H1 (cell line): ENCODE measurements around the gene KLK4. TPM values are rescaled to one million over a fixed set of nuclear protein-coding genes. Genes with fewer than 3 reads are reported as not detected.

ENCODE experiments used
- CTCF ChIA-PET: fragments of 300-600 bp; sonication (Branson Sonifier 250); formaldehyde crosslinking; loops from one replicate; lab custom pipeline; 2021; ENCODE audit not compliant: partially characterized antibody; lab: Charles Lee
- POLR2A ChIA-PET: fragments of 300-600 bp; sonication (Branson Sonifier 250); formaldehyde crosslinking; loops from one replicate; lab custom pipeline; 2021; ENCODE audit warnings: inconsistent platforms; ENCODE audit not compliant: partially characterized antibody; lab: Charles Lee
- DNase-seq, 2 experiments: peaks; one replicate each; pipeline versions ENCODE4 v3.0.0 to v3.0.0-alpha.2; 2010 to 2022; ENCODE audit warnings: low spot score in 2 of 2, low read depth in 1 of 2, mixed read lengths in 1 of 2
- FAIRE-seq: peaks from 2 replicates; lab custom pipeline; 2011; peaks lifted over from hg19 to GRCh38; lab: Jason Lieb, UNC
- H2AFZ ChIP-seq: 2 replicates; pipeline ENCODE4 v1.8.1; 2012; ENCODE audit warnings: low read length, inconsistent platforms
- H2AK5ac ChIP-seq: 2 replicates; pipeline ENCODE4 v1.6.1; 2013; ENCODE audit warnings: low read depth, low read length
- H2BK120ac ChIP-seq: replicated peaks from 2 replicates; pipeline ENCODE3; 2013; ENCODE audit warnings: low read depth, low read length, inconsistent platforms
- H2BK12ac ChIP-seq: 2 replicates; pipeline ENCODE4 v1.6.1; 2013; ENCODE audit warnings: low read depth, low read length
- H2BK15ac ChIP-seq: 2 replicates; pipeline ENCODE4 v1.6.1; 2013; ENCODE audit warnings: low read length
- H2BK20ac ChIP-seq: 2 replicates; pipeline ENCODE4 v1.6.1; 2013; ENCODE audit warnings: low read length
- H2BK5ac ChIP-seq: 2 replicates; pipeline ENCODE4 v1.6.1; 2013; ENCODE audit warnings: low read depth, low read length
- H3K14ac ChIP-seq: 2 replicates; pipeline ENCODE4 v1.6.1; 2013; ENCODE audit warnings: inconsistent platforms; ENCODE audit not compliant: insufficient read length
- H3K18ac ChIP-seq: 2 replicates; pipeline ENCODE4 v1.6.1; 2013; ENCODE audit warnings: low read length; ENCODE audit errors: extremely low read depth
- H3K23ac ChIP-seq: 2 replicates; pipeline ENCODE4 v1.6.1; 2013; ENCODE audit warnings: inconsistent platforms; ENCODE audit not compliant: insufficient read length
- H3K23me2 ChIP-seq: 2 replicates; pipeline ENCODE4 v1.6.1; 2013; ENCODE audit warnings: low read depth, low read length
- H3K27ac ChIP-seq: 2 replicates; pipeline ENCODE4 v1.6.1; 2011; ENCODE audit warnings: low read depth, low read length, inconsistent platforms
- H3K27me3 ChIP-seq, 4 experiments: replicated peaks in 1 of 4; 1 replicate in 1 of 4; 2 replicates in 3 of 4; pipeline versions ENCODE4 v1.6.1 to v1.8.1; 2011 to 2013; ENCODE audit warnings: low read length in 3 of 4, mild to moderate bottlenecking in 3 of 4, inconsistent platforms in 2 of 4, mixed read lengths in 2 of 4, moderate library complexity in 1 of 4; ENCODE audit not compliant: control insufficient read depth in 3 of 4, insufficient read depth in 3 of 4; ENCODE audit errors: extremely low read depth in 1 of 4
- H3K36me3 ChIP-seq, 4 experiments: 2 replicates each; pipeline versions ENCODE4 v1.6.1 to v1.8.1; 2011 to 2013; ENCODE audit warnings: mild to moderate bottlenecking in 4 of 4, low read length in 3 of 4, moderate library complexity in 2 of 4, control low read depth in 1 of 4, inconsistent platforms in 1 of 4; ENCODE audit not compliant: insufficient read depth in 4 of 4, control insufficient read depth in 2 of 4
- H3K4ac ChIP-seq: replicated peaks from 2 replicates; pipeline ENCODE3; 2013; ENCODE audit warnings: low read length, low read depth, mixed read lengths, inconsistent platforms; ENCODE audit not compliant: insufficient read length
- H3K4me1 ChIP-seq, 4 experiments: replicated peaks in 1 of 4; 1 replicate in 1 of 4; 2 replicates in 3 of 4; pipeline versions ENCODE4 v1.6.1 to v1.8.1; 2011 to 2013; ENCODE audit warnings: low read length in 3 of 4, inconsistent platforms in 2 of 4, mixed read lengths in 1 of 4; ENCODE audit not compliant: insufficient read depth in 4 of 4, control insufficient read depth in 3 of 4
- H3K4me2 ChIP-seq, 2 experiments: 2 replicates each; pipeline versions ENCODE4 v1.6.1 to v1.8.1; 2011 to 2013; ENCODE audit warnings: low read depth in 2 of 2, low read length in 2 of 2, control low read depth in 1 of 2, inconsistent platforms in 1 of 2, mild to moderate bottlenecking in 1 of 2; ENCODE audit not compliant: insufficient read depth in 1 of 2
- H3K4me3 ChIP-seq, 4 experiments: fragments of 200-600, 300-600 bp in 1 of 4; sonication (generic), shearing (Covaris generic), sonication (Bioruptor Twin) in 1 of 4; 2 replicates each; pipeline versions ENCODE4 v1.5.1 to v1.8.1; 2011 to 2016; ENCODE audit warnings: low read length in 4 of 4, low read depth in 3 of 4, control low read depth in 2 of 4, inconsistent platforms in 2 of 4, mild to moderate bottlenecking in 2 of 4, mixed read lengths in 1 of 4, moderate library complexity in 1 of 4; ENCODE audit not compliant: insufficient read depth in 2 of 4; ENCODE audit errors: extremely low read depth in 1 of 4
- H3K56ac ChIP-seq: replicated peaks from 2 replicates; pipeline ENCODE3; 2013; ENCODE audit warnings: low read depth, mild to moderate bottlenecking, mixed read lengths, low read length, inconsistent platforms; ENCODE audit not compliant: insufficient read length
- H3K79me1 ChIP-seq: 2 replicates; pipeline ENCODE4 v1.6.1; 2013; ENCODE audit warnings: low read depth, low read length, control low read depth
- H3K79me2 ChIP-seq, 2 experiments: 2 replicates each; pipeline versions ENCODE4 v1.6.1 to v1.8.1; 2012 to 2013; ENCODE audit warnings: low read length in 2 of 2, mild to moderate bottlenecking in 2 of 2, inconsistent platforms in 1 of 2; ENCODE audit not compliant: insufficient read depth in 2 of 2, control insufficient read depth in 1 of 2
- H3K9ac ChIP-seq, 4 experiments: replicated peaks in 1 of 4; 1 replicate in 1 of 4; 2 replicates in 3 of 4; pipeline versions ENCODE4 v1.6.1 to v1.8.1; 2011 to 2013; ENCODE audit warnings: low read depth in 3 of 4, low read length in 3 of 4, control low read depth in 2 of 4, mild to moderate bottlenecking in 2 of 4, moderate library complexity in 2 of 4, inconsistent platforms in 1 of 4; ENCODE audit errors: extremely low read depth in 1 of 4
- H3K9me3 ChIP-seq, 2 experiments: 2 replicates each; pipeline versions ENCODE4 v1.6.1 to v1.8.1; 2012 to 2013; ENCODE audit warnings: mild to moderate bottlenecking in 2 of 2, moderate library complexity in 2 of 2, control low read depth in 1 of 2, inconsistent platforms in 1 of 2, low read depth in 1 of 2, low read length in 1 of 2, mixed read lengths in 1 of 2; ENCODE audit not compliant: insufficient read depth in 2 of 2
- H4K20me1 ChIP-seq, 2 experiments: replicated peaks in 1 of 2; 2 replicates each; pipeline versions ENCODE3 to v1.8.1; 2011 to 2013; ENCODE audit warnings: inconsistent platforms in 2 of 2, low read length in 2 of 2, mild to moderate bottlenecking in 1 of 2; ENCODE audit not compliant: insufficient read depth in 2 of 2, control insufficient read depth in 1 of 2
- H4K5ac ChIP-seq: 2 replicates; pipeline ENCODE4 v1.6.1; 2013; ENCODE audit warnings: low read length, low read depth, mixed read lengths, inconsistent platforms; ENCODE audit not compliant: insufficient read length
- H4K8ac ChIP-seq: 2 replicates; pipeline ENCODE4 v1.8.0; 2013; ENCODE audit warnings: mild to moderate bottlenecking, moderate library complexity, low read length, inconsistent platforms; ENCODE audit not compliant: insufficient read depth; ENCODE audit errors: extremely low read depth
- H4K91ac ChIP-seq: replicated peaks from 2 replicates; pipeline ENCODE3; 2013; ENCODE audit warnings: low read length, mixed read lengths, inconsistent platforms; ENCODE audit not compliant: insufficient read length
- ASH2L ChIP-seq: fragments of 200-600, 300-600 bp; sonication (generic); IDR thresholded peaks from one replicate; pipeline ENCODE4 v1.7.1; 2017; ENCODE audit warnings: low read length
- BACH1 ChIP-seq: IDR thresholded peaks from 2 replicates; pipeline ENCODE4 v1.6.1; 2012; ENCODE audit warnings: low read length, improper control_type of control experiment
- BRCA1 ChIP-seq: IDR thresholded peaks from 2 replicates; pipeline ENCODE4 v1.6.1; 2012; ENCODE audit warnings: low read depth, low read length, improper control_type of control experiment
- CTBP2 ChIP-seq: IDR thresholded peaks from 2 replicates; pipeline ENCODE4 v1.7.0; 2011; ENCODE audit warnings: borderline replicate concordance, mild to moderate bottlenecking, moderate library complexity, mixed read lengths, low read length; ENCODE audit not compliant: insufficient read depth, insufficient read length
- PHF8 ChIP-seq: fragments of 200-600 bp; sonication (generic); conservative IDR thresholded peaks from 2 replicates; pipeline ENCODE4 v1.7.1; 2012; ENCODE audit warnings: low read depth, mild to moderate bottlenecking, inconsistent platforms, low read length, moderate library complexity
- POLR2A ChIP-seq, 2 experiments: IDR thresholded peaks; 1 replicate in 1 of 2; 2 replicates in 1 of 2; pipeline ENCODE4 v1.6.1; 2011; ENCODE audit warnings: low read depth in 2 of 2, low read length in 2 of 2, mild to moderate bottlenecking in 2 of 2; ENCODE audit errors: control extremely low read depth in 1 of 2
- POLR2AphosphoS5 ChIP-seq: IDR thresholded peaks from 2 replicates; pipeline ENCODE4 v1.6.1; 2011; ENCODE audit warnings: low read depth, low read length
- RBBP5 ChIP-seq: IDR thresholded peaks from 2 replicates; pipeline ENCODE4 v1.7.1; 2012; ENCODE audit warnings: low read depth, mild to moderate bottlenecking, inconsistent platforms, low read length, moderate library complexity, borderline replicate concordance
- RNF2 ChIP-seq: fragments of 200-900, 300-1000 bp; sonication (generic); IDR thresholded peaks from 2 replicates; pipeline ENCODE4 v1.7.1; 2016; ENCODE audit warnings: borderline replicate concordance, low read depth, mild to moderate bottlenecking, antibody characterized with exemption, low read length; ENCODE audit not compliant: poor library complexity, severe bottlenecking; ENCODE audit errors: missing control alignments
- SIRT6 ChIP-seq: IDR thresholded peaks from one replicate; pipeline ENCODE4 v1.7.1; 2012; ENCODE audit warnings: low read length, inconsistent platforms
- WGBS, 2 experiments: shearing (Covaris generic) in 1 of 2; methylation state at CpG; one replicate each; pipeline versions ENCODE4 v1.1.6 to v1.1.7; 2013 to 2015; ENCODE audit warnings: low lambda C conversion rate in 2 of 2, mixed read lengths in 2 of 2, inconsistent platforms in 1 of 2, low coverage in 1 of 2, missing lambda C conversion rate in 1 of 2; ENCODE audit not compliant: insufficient replicate concordance in 2 of 2, insufficient coverage in 1 of 2, insufficient read length in 1 of 2; ENCODE audit errors: extremely low coverage in 1 of 2, missing lambda C conversion rate in 1 of 2; 5-methylcytosine and 5-hydroxymethylcytosine counted together
- polyA plus RNA-seq, 7 experiments: library from polyadenylated mRNA; depleted of rRNA in 3 of 7; stranded (reverse) in 5 of 7; unstranded in 2 of 7; fragments of >200 nt in 5 of 7; fragments of 200-250 nt in 2 of 7; gene quantifications; 1 replicate in 5 of 7; 2 replicates in 1 of 7; 4 replicates in 1 of 7; pipeline versions ENCODE4 v1.2.1 to v1.2.3, GENCODE V29; 2011 to 2013; ENCODE audit warnings: missing spikeins in 2 of 7, mixed read lengths in 2 of 7
- total RNA-seq: library from RNA; stranded (reverse); fragmentation: NEBNext Ultra II Directional; extraction: Animal tissue kit (Norgen Biotek cat#: 25700); gene quantifications from 2 replicates; pipeline ENCODE4 v1.2.1, GENCODE V29; 2021
- TF ChIP-seq, protein P1 (sequence below), 3 experiments: IDR thresholded peaks; 1 replicate in 2 of 3; 2 replicates in 1 of 3; pipeline versions ENCODE4 v1.5.1 to v1.6.1; 2011; ENCODE audit warnings: low read length in 3 of 3, mild to moderate bottlenecking in 3 of 3, inconsistent platforms in 2 of 3, low read depth in 1 of 3, moderate library complexity in 1 of 3; ENCODE audit not compliant: insufficient read depth in 1 of 3; ENCODE audit errors: control extremely low read depth in 1 of 3

The KLK4 gene
- total and polyA plus RNA-seq, 2 of the 8 experiments (the other 6 are each of a cell fraction or from before 2014, with no cell fraction given): 0.44 TPM; not detected in 1

DNA sequence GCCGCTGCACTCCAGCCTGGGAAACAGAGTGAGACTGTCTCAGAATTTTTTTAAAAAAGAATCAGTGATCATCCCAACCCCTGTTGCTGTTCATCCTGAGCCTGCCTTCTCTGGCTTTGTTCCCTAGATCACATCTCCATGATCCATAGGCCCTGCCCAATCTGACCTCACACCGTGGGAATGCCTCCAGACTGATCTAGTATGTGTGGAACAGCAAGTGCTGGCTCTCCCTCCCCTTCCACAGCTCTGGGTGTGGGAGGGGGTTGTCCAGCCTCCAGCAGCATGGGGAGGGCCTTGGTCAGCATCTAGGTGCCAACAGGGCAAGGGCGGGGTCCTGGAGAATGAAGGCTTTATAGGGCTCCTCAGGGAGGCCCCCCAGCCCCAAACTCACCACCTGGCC, 38.1 kb downstream of the KLK4 start, which contains the start of gene KLK2:
TSS of gene KLK2 (plus strand) at position 384 of the 400 bp plus-strand sequence. CDS start 35 bp downstream, outside the sequence.
- H2BK5ac ChIP-seq: no peak within 1 kb of the TSS
- no peak within 1 kb of the TSS for H3K4ac ChIP-seq
- H3K23ac ChIP-seq: no peak within 1 kb of the TSS
- no peak within 1 kb of the TSS for H4K5ac ChIP-seq
- no peak within 1 kb of the TSS for H2BK120ac ChIP-seq
- H3K4me2 ChIP-seq: no peak within 1 kb of the TSS
- no peak within 1 kb of the TSS for H3K14ac ChIP-seq
- ChIA-PET CTCF (interaction anchor here (0.8 to 1.5 kb wide), 3 partner anchors 22 to 49 kb away, joined by 3 to 5 read pairs (median 3); no protein-coding TSS in a partner anchor), POLR2A (interaction anchor here (1.1 to 3.6 kb wide), 3 partner anchors 52 to 77 kb away, joined by 3 to 16 read pairs (median 4); no protein-coding TSS in a partner anchor)
- H3K79me1 ChIP-seq: no peaks in the 10 kb centered on the region
- no peaks in the 10 kb centered on the region; a peak in 1 of 4 replicates for H3K9me3 ChIP-seq
- no peaks in the 10 kb centered on the region for H3K79me2 ChIP-seq
- no peak within 1 kb of the TSS for H2AK5ac ChIP-seq
- peaks cover 0 to 12% (median 3%) of the 10 kb centered on the region in 4 experiments; a peak in 3 of 7 replicates for H3K4me1 ChIP-seq
- FAIRE-seq (no peak), DNase-seq (no peak)
- H3K27me3 ChIP-seq: peaks cover 0 to 3% (median 1%) of the 10 kb centered on the region in 4 experiments; a peak in 4 of 7 replicates
- no peak within 1 kb of the TSS for H2BK15ac ChIP-seq
- 97% methylated on average over 2 of the region's 3 CpGs; no CpG with 5 or more reads in 1 of the 2 experiments for WGBS, 2 experiments
- H4K20me1 ChIP-seq: no peaks in the 10 kb centered on the region
- no peak within 1 kb of the TSS for H2AFZ ChIP-seq
- no peak within 1 kb of the TSS for H3K18ac ChIP-seq
- no peak within 1 kb of the TSS for H4K91ac ChIP-seq
- H2BK20ac ChIP-seq: no peak within 1 kb of the TSS
- no peak within 1 kb of the TSS for H3K4me3 ChIP-seq
- H3K56ac ChIP-seq: no peak within 1 kb of the TSS
- no peak within 1 kb of the TSS for H2BK12ac ChIP-seq
- H3K23me2 ChIP-seq: peaks cover 5% of the 10 kb centered on the region; the same call in 1 of the 2 replicates
- no peak within 1 kb of the TSS for H4K8ac ChIP-seq
- no peak within 1 kb of the TSS for H3K27ac ChIP-seq
- H3K36me3 ChIP-seq: no peaks in the 10 kb centered on the region
- no peak within 1 kb of the TSS; a peak in 1 of 7 replicates for H3K9ac ChIP-seq
- TF ChIP-seq, protein P1, sequence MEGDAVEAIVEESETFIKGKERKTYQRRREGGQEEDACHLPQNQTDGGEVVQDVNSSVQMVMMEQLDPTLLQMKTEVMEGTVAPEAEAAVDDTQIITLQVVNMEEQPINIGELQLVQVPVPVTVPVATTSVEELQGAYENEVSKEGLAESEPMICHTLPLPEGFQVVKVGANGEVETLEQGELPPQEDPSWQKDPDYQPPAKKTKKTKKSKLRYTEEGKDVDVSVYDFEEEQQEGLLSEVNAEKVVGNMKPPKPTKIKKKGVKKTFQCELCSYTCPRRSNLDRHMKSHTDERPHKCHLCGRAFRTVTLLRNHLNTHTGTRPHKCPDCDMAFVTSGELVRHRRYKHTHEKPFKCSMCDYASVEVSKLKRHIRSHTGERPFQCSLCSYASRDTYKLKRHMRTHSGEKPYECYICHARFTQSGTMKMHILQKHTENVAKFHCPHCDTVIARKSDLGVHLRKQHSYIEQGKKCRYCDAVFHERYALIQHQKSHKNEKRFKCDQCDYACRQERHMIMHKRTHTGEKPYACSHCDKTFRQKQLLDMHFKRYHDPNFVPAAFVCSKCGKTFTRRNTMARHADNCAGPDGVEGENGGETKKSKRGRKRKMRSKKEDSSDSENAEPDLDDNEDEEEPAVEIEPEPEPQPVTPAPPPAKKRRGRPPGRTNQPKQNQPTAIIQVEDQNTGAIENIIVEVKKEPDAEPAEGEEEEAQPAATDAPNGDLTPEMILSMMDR (IDR thresholded peaks at IDR 0.05; ENCODE audit: control extremely low read depth in 1 of 3, insufficient read depth in 1 of 3, low read depth in 1 of 3, low read length in 3 of 3): no peak
- no peak for TF ChIP-seq SIRT6
- no peak for TF ChIP-seq PHF8
- no peak for TF ChIP-seq CTBP2
- TF ChIP-seq ASH2L: no peak
- no peak for TF ChIP-seq BRCA1
- no peak for TF ChIP-seq POLR2A (IDR thresholded peaks at IDR 0.05; ENCODE audit: control extremely low read depth in 1 of 2, low read depth in 2 of 2, low read length in 2 of 2)
- no peak for TF ChIP-seq POLR2AphosphoS5
- no peak for TF ChIP-seq BACH1
- TF ChIP-seq RBBP5: no peak
- no peak for TF ChIP-seq RNF2
